Transverse colon (tissue), 4 donors: ENCODE results near the gene CD2BP2. TPM values are rescaled to one million over a fixed set of nuclear protein-coding genes. Genes with fewer than 3 reads are reported as not detected.

Experiments
- DNase-seq: peaks from one replicate; pipeline ENCODE4 v3.0.0-alpha.2; 2019
- H3K27ac ChIP-seq, 4 donors: fragments of 200-600 bp; sonication (generic); 2 replicates each; pipeline ENCODE4 v1.5.1; 2016 to 2018; ENCODE audit warnings: inconsistent platforms in 4 of 4
- H3K27me3 ChIP-seq: fragments of 200-600 bp; sonication (generic); 2 replicates; pipeline ENCODE4 v1.5.1; 2017; ENCODE audit warnings: inconsistent platforms
- H3K36me3 ChIP-seq, 4 donors: fragments of 200-600 bp; sonication (generic); 2 replicates each; pipeline ENCODE4 v1.5.1; 2017 to 2019; ENCODE audit warnings: inconsistent platforms in 4 of 4
- H3K4me1 ChIP-seq, 4 donors: fragments of 200-600 bp; sonication (generic); 2 replicates each; pipeline ENCODE4 v1.5.1; 2017 to 2020; ENCODE audit warnings: inconsistent platforms in 4 of 4
- H3K4me3 ChIP-seq, 4 donors: fragments of 200-600 bp; sonication (generic); 1 replicate in 1 of 4; 2 replicates in 3 of 4; pipeline versions ENCODE4 v1.5.1 to v1.6.1; 2017 to 2019; ENCODE audit warnings: inconsistent platforms in 4 of 4
- H3K9me3 ChIP-seq, 2 donors: fragments of 200-600 bp; sonication (generic); 2 replicates each; pipeline ENCODE4 v1.5.1; 2017 to 2019; ENCODE audit warnings: inconsistent platforms in 2 of 2
- EP300 ChIP-seq: sonication (generic); formaldehyde crosslinking; IDR thresholded peaks from one replicate; pipeline ENCODE4 v1.6.1; 2017; ENCODE audit warnings: antibody characterized with exemption, low read depth
- POLR2A ChIP-seq: fragments of 450-650 bp; IDR thresholded peaks from one replicate; pipeline ENCODE4 v1.6.1; 2016; ENCODE audit warnings: antibody characterized with exemption, mild to moderate bottlenecking, moderate library complexity
- POLR2AphosphoS5 ChIP-seq, 3 donors: sonication (generic); formaldehyde crosslinking; IDR thresholded peaks; one replicate each; pipeline ENCODE4 v1.6.1; 2016; ENCODE audit warnings: antibody characterized with exemption in 3 of 3
- WGBS, 2 donors: methylation state at CpG; one replicate each; pipeline ENCODE4 v1.1.5; 2018; ENCODE audit warnings: low coverage in 1 of 2; 5-methylcytosine and 5-hydroxymethylcytosine counted together
- in situ Hi-C, 4 donors: fragments of 200-750 bp; cut with MboI; loops; one replicate each; pipeline versions ENCODE4 v1.15.0 to v1.15.1; 2017; ENCODE audit warnings: low sequenced_read_pairs in 3 of 4, low pct_ligation_motif_present in 1 of 4, low pct_unique_long_range_greater_than_20kb in 1 of 4
- intact Hi-C: fragments of 100-400 bp; cut with DNase I; formaldehyde crosslinking; loops from one replicate; pipeline ENCODE4 v1.15.1; 2023; ENCODE audit warnings: low total_unique reads
- total RNA-seq, 4 donors: library from RNA; depleted of rRNA; stranded (reverse); fragments of >200 nt; gene quantifications; one replicate each; pipeline ENCODE4 v1.1.0, GENCODE V29; 2016
- TF ChIP-seq, protein P1 (sequence below), 5 experiments: fragments of 200-600 bp in 3 of 5; fragments of 450-650 bp in 2 of 5; sonication (generic) in 3 of 5; IDR thresholded peaks; 1 replicate in 2 of 5; 2 replicates in 3 of 5; pipeline ENCODE4 v1.5.1; 2016 to 2017; ENCODE audit warnings: antibody characterized with exemption in 5 of 5, inconsistent platforms in 3 of 5, mild to moderate bottlenecking in 2 of 5, moderate library complexity in 1 of 5

The CD2BP2 gene
- total RNA-seq, 4 donors from 2014 or later, result 25.8 to 41.1 (median 33.0) TPM

DNA sequence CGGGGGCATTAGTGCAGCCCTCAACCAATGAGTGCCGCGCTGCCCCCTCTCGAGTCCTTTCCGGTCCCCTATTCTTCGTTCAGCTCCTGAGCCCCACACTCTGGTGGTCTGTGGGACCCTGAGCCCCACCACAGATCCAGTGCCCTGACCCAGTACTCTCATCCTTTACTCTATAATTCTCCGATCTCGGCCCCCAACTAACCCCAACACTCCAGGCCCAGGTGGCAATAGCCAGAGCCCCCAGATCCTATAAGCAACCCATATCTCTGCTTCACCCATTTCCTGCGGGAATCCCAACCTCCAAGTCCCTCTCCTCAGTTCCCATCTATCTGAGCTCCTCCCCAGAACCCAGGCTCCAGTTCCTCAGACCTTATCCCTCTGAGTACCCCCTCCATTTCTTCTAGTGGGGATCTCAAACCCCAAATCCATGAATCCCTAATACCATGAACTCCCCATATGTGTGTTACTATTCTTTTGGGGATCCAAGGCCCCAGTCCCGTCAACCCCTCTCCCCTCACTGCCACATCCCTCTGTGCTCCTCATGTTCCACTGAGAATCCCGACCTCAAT lies 16.2 kb upstream of the CD2BP2 start:
- no peak for DNase-seq
- Histone ChIP-seq H3K4me3 (peak overlapping the region; percentile 31 to 59 (median 38)), H3K4me1 (peaks cover 11 to 38% (median 32%) of the 10 kb centered on the region in 4 donors), H3K9me3 (no peaks in the 10 kb centered on the region), H3K27me3 (no peaks in the 10 kb centered on the region), H3K36me3 (no peaks in the 10 kb centered on the region), H3K27ac (peak overlapping the region; percentile 87 to 93 (median 90))
- intact Hi-C loops, result no loop called here
- TF ChIP-seq POLR2AphosphoS5 (IDR thresholded peaks at IDR 0.05) (no peak), EP300 (no peak), POLR2A (peak; percentile 47)
- TF ChIP-seq, protein P1, sequence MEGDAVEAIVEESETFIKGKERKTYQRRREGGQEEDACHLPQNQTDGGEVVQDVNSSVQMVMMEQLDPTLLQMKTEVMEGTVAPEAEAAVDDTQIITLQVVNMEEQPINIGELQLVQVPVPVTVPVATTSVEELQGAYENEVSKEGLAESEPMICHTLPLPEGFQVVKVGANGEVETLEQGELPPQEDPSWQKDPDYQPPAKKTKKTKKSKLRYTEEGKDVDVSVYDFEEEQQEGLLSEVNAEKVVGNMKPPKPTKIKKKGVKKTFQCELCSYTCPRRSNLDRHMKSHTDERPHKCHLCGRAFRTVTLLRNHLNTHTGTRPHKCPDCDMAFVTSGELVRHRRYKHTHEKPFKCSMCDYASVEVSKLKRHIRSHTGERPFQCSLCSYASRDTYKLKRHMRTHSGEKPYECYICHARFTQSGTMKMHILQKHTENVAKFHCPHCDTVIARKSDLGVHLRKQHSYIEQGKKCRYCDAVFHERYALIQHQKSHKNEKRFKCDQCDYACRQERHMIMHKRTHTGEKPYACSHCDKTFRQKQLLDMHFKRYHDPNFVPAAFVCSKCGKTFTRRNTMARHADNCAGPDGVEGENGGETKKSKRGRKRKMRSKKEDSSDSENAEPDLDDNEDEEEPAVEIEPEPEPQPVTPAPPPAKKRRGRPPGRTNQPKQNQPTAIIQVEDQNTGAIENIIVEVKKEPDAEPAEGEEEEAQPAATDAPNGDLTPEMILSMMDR (IDR thresholded peaks at IDR 0.05), result no peak
- in situ Hi-C loops, result no loop called here
- 23 to 33% methylated on average over 5 to 9 of the region's 11 CpGs for WGBS, 2 donors

DNA sequence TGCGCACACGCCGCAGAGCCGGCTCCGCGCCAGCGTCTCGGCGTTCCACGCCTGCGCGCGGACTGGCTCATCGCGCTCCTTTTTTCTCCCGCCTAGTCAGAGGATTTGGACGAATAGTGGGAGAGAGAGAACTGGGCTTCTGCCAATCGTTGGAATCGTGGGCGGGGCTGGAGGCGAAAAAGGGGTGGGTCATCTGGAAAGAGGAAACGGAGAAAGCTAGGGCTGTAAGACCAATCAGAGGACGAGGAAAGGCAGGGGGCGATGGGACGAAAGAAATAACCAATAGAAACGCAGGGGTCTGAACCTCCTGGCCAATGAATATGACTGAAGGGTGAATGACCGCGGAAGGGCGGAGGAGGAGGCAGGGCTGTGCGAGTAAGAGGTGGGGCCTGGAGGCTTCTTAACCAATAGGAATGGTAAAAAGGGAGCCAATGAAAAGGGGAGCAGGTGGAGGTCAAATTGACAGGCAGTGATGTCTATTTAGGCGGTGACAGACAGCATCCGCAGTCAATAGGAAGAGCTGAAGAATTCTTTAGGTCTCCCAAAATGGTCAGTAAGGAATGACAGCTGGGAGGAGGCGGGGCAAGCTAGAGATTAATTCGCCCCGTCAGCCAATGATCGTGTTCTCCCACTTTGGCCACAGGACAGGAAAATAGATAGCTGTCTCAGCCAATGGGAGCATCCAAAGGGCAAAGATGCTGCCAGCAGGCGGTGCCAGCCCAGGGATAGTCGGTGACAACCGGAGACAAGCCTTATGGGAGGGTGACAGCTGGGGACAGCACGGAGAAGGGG lies 15.5 kb upstream of the CD2BP2 start, which contains the start of gene TBC1D10B:
Gene TBC1D10B, minus strand, starts transcription at position 39 of the 792 bp plus-strand sequence. CDS start 311 bp downstream, outside the sequence.
- intact Hi-C loops, result no loop called here
- H3K36me3 ChIP-seq, result no peaks in the 10 kb centered on the region

DNA sequence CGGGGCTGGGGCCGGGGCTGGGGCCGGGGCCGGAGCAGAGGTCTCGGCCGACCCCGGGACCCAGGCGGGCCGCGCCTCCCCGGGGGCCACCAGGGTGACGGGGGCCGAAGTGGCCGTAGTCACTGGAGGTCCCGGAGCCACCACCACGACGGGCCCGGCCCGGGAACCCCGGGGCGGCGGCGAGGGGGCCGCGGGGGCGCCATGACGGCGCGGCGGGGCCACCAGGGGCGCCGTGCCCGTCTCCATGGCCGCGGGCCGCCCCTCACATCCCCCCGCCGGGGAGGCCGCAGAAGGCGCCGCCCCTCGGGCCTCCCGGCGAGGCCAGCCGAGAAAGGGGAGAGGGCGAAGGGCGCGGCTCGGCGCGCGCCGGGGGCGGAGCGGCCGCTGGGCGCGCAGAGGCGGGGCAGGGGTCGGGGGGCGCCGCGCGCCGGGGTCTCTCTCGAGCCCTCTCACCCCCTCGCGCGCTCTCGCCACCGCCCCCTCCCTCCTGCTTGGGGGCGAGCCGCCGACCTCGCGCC lies 14.9 kb upstream of the CD2BP2 start:
- intact Hi-C loops, result no loop called here
- no peak for DNase-seq
- H3K27ac ChIP-seq, result peak overlapping the region; percentile 85 to 92 (median 88)
- in situ Hi-C loops, result no loop called here
- peak overlapping the region; percentile 96 to 98 (median 97) for H3K4me3 ChIP-seq
- H3K4me1 ChIP-seq, result peaks cover 11 to 41% (median 33%) of the 10 kb centered on the region in 4 donors
- H3K36me3 ChIP-seq, result peaks cover 0 to 2% (median under 1%) of the 10 kb centered on the region in 4 donors
- no peaks in the 10 kb centered on the region for H3K9me3 ChIP-seq
- TF ChIP-seq POLR2AphosphoS5 (IDR thresholded peaks at IDR 0.05) (peak in 1 of 3 donors; percentile 88), EP300 (no peak)
- no peaks in the 10 kb centered on the region for H3K27me3 ChIP-seq
- 1% methylated on average over 25 of the region's 76 CpGs; no CpG with 5 or more reads in 1 of the 2 donors for WGBS, 2 donors

More for the DNA sequence above, 15.5 kb upstream of the CD2BP2 start, which contains the start of gene TBC1D10B:
- Histone ChIP-seq H3K4me1 (peaks cover 11 to 41% (median 33%) of the 10 kb centered on the region in 4 donors), H3K27me3 (no peaks in the 10 kb centered on the region), H3K9me3 (no peaks in the 10 kb centered on the region), H3K27ac (peak within 1 kb of the TSS; percentile 87 to 93 (median 92)), H3K4me3 (peak within 1 kb of the TSS; percentile 96 to 98 (median 97))
- DNase-seq, result peak; percentile 99
- WGBS, 2 donors, result 0% methylated on average over 15 to 35 of the region's 40 CpGs
- in situ Hi-C loops, result no loop called here
- TF ChIP-seq EP300 (no peak), POLR2AphosphoS5 (IDR thresholded peaks at IDR 0.05) (peak; percentile 52 to 93 (median 87)), POLR2A (peak; percentile 61)
- TF ChIP-seq, protein P1 (IDR thresholded peaks at IDR 0.05), result peak in 4 of 5 experiments; percentile 19 to 57 (median 36)

DNA sequence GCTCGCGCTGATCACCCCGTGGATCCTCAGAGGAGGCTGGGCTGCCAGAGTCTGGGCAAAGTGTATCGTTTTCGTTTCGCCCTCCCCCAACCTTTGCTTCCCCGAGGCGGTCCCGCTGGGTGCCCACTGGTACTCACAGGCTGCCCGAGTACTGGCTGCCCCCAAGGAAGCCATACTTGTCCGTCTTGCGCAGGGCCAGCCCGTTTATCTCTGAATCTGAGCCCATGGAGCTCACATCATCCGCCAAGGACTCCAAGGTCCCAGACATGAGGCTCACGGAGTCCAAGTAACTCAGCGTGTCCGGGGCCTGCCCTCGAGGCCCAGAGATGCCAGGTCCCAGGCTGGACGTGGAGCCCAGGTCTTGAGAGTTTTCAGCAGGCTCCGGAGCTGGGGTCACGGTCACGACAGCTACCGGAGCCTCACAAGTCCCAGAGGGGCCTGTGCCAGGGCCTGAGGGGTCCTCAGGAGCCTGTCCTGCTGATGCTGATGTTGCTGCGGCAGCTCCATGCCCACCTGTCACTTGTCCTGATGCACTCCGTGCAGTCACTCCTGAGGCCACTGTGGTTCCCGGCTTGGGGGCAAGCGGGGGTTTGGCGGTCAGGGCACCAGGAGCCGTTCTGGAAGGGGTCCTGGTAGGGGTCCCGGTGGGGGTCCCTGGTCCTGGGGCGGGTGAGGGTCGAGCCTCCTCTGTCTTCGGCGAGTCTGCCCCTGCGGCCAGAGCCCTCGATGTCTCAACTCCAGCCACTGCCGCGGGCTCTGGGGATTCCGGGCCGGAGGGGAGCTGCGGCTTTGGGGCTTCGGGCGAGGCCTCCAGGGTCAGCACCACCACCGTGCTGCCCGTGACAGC lies 14.2 kb upstream of the CD2BP2 start:
- Histone ChIP-seq H3K4me3 (peak overlapping the region; percentile 96 to 98 (median 97)), H3K9me3 (no peaks in the 10 kb centered on the region), H3K27me3 (no peaks in the 10 kb centered on the region), H3K4me1 (peaks cover 11 to 41% (median 33%) of the 10 kb centered on the region in 4 donors), H3K36me3 (peaks cover 0 to 8% (median 4%) of the 10 kb centered on the region in 4 donors), H3K27ac (peak overlapping the region; percentile 85 to 92 (median 88))
- TF ChIP-seq POLR2AphosphoS5 (IDR thresholded peaks at IDR 0.05), result no peak
- TF ChIP-seq, protein P1 (IDR thresholded peaks at IDR 0.05), result no peak
- no peak for TF ChIP-seq POLR2A
- TF ChIP-seq EP300, result no peak
- WGBS, 2 donors, result 0 to 1% methylated on average over 3 to 26 of the region's 45 CpGs
- in situ Hi-C loops, result no loop called here
- no peak for DNase-seq
- intact Hi-C loops, result no loop called here
